ENCODE measurements around the gene ATXN3L. TPM values are rescaled to one million over a fixed set of nuclear protein-coding genes. Genes with fewer than 3 reads are reported as not detected.

Gene ATXN3L
- total RNA-seq, 1 experiment from 2014 or later = not detected

DNA sequence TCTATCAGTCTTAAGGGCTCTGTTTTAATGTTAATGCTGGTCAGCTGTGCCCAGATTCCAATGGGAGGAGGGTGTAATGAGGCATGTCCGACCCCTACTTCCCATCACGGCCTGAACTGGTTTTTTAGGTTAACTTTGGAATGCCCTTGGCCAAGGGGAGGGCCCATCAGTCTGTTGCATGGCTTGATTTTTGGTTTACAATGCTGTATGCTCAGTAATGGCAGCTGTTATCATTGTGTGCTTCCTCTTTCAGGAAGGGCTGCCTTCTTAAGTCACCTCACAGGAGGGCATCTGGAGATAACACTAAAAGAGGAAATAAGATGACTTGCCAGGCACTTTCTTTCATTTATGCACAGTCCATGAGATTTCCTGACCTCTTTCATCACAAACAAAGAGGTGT lies 36.3 kb downstream of the ATXN3L start:
- H3K9ac ChIP-seq (ENCODE audit: low read length) = no peak overlapping the region
- CTCF ChIA-PET = no interaction called here
- H3F3A ChIP-seq (ENCODE audit: low read length, unreplicated experiment) = no peaks in the 10 kb centered on the region
- POLR2A ChIA-PET (ENCODE audit: unreplicated experiment) = no interaction called here
- H3K79me2 ChIP-seq (ENCODE audit: low read length) = no peaks in the 10 kb centered on the region
- no peaks in the 10 kb centered on the region for H4K20me1 ChIP-seq (ENCODE audit: low read length)
- no peak overlapping the region for H3K27ac ChIP-seq (ENCODE audit: low read length)
- H3K9me3 ChIP-seq (ENCODE audit: low read length) = no peaks in the 10 kb centered on the region
- H3K4me2 ChIP-seq (ENCODE audit: low read length) = no peak overlapping the region
- H3K9me2 ChIP-seq (replicated peaks; ENCODE audit: low read length) = no peaks in the 10 kb centered on the region
- H2AFZ ChIP-seq (ENCODE audit: low read length) = no peak overlapping the region
- no peaks in the 10 kb centered on the region for H3K27me3 ChIP-seq (ENCODE audit: low read length)
- ATAC-seq = no peak
- TF ChIP-seq, protein P1, sequence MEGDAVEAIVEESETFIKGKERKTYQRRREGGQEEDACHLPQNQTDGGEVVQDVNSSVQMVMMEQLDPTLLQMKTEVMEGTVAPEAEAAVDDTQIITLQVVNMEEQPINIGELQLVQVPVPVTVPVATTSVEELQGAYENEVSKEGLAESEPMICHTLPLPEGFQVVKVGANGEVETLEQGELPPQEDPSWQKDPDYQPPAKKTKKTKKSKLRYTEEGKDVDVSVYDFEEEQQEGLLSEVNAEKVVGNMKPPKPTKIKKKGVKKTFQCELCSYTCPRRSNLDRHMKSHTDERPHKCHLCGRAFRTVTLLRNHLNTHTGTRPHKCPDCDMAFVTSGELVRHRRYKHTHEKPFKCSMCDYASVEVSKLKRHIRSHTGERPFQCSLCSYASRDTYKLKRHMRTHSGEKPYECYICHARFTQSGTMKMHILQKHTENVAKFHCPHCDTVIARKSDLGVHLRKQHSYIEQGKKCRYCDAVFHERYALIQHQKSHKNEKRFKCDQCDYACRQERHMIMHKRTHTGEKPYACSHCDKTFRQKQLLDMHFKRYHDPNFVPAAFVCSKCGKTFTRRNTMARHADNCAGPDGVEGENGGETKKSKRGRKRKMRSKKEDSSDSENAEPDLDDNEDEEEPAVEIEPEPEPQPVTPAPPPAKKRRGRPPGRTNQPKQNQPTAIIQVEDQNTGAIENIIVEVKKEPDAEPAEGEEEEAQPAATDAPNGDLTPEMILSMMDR (conservative IDR thresholded peaks at IDR 0.05; ENCODE audit: low read depth, low read length) = no peak
- no peak for TF ChIP-seq EZH2phosphoT487 (IDR thresholded peaks at IDR 0.05; ENCODE audit: borderline replicate concordance, low read length)
- TF ChIP-seq EZH2 (IDR thresholded peaks at IDR 0.05; ENCODE audit: low read length, unreplicated experiment) = no peak
- DNase-seq = no peak
- intact Hi-C loops (cut with micrococcal nuclease) = no loop called here
- no TSS peak for BruUV-seq (replicated peaks)
- peaks cover 8% of the 10 kb centered on the region; the same call in 1 of the 2 replicates for H3K4me1 ChIP-seq (ENCODE audit: insufficient read depth, low read length)
- no peak overlapping the region for H3K4me3 ChIP-seq (ENCODE audit: low read length)
- H3K36me3 ChIP-seq (ENCODE audit: low read depth, low read length) = no peaks in the 10 kb centered on the region

DNA sequence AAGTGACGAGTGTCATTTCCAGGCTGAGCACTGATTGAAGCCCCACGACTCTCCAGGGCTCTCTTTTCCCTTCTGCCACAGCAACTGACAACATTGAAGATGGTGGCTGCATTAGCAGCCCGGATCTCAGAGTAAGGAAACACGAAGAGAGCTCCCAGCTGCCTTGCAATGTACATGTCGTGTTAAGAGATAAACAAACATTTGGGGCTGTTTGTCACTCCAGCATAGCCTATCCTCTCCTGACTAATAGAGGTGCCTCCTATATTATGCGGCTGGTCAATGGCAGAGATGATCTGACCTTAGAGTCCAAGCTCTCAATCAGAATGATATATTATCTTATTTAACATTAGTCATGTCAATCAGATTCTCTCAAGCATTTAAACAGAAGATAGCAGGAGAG lies 38.6 kb downstream of the ATXN3L start:
- no TSS peak for BruUV-seq (replicated peaks)
- no peaks in the 10 kb centered on the region for H3K27me3 ChIP-seq (ENCODE audit: low read length)

DNA sequence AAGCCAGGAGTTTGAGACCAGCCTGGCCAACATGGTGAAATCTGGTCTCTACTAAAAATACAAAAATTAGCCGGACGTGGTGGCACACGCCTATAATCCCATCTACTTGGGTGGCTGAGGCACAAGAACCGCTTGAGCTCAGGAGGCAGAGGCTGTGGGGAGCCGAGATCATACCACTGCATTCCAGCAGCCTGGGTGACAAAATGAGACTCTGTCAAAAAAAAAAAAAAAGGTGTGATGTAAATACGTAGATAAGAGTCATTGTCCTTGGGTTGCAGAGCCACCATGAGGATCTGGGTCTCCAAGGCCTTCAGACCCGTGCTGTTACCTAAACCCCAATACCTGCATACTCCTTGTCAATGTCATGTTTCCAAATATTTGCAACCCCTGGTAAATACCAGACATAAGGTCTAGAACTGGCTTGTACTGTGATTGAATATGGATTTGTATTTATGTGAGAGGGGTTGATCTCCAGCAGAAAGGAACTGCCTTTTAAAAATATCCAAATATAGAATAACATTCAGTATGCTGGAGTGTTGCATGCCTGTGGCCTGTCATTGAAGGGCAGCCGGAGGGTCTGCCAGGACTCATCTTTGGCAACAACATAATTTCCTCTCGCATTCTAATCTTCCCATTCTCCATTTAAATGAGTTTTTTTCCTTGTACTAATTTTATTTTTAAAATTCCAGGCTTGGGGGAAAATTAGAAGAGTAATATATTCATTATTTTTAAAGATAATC lies 40.4 kb downstream of the ATXN3L start:
- no peak overlapping the region for H3K4me3 ChIP-seq (ENCODE audit: low read length)
- no peaks in the 10 kb centered on the region for H3F3A ChIP-seq (ENCODE audit: low read length, unreplicated experiment)
- no peak overlapping the region for H3K27ac ChIP-seq (ENCODE audit: low read length)
- ChIA-PET CTCF (no interaction called here), POLR2A (ENCODE audit: unreplicated experiment) (no interaction called here)
- no peak overlapping the region for H3K9ac ChIP-seq (ENCODE audit: low read length)
- H3K9me2 ChIP-seq (replicated peaks; ENCODE audit: low read length) = no peaks in the 10 kb centered on the region
- TF ChIP-seq EZH2 (IDR thresholded peaks at IDR 0.05; ENCODE audit: low read length, unreplicated experiment) (no peak), EZH2phosphoT487 (IDR thresholded peaks at IDR 0.05; ENCODE audit: borderline replicate concordance, low read length) (no peak)
- TF ChIP-seq, protein P1 (conservative IDR thresholded peaks at IDR 0.05; ENCODE audit: low read depth, low read length) = no peak
- ATAC-seq = no peak
- no peak for DNase-seq
- no peaks in the 10 kb centered on the region for H3K79me2 ChIP-seq (ENCODE audit: low read length)
- no peaks in the 10 kb centered on the region for H3K9me3 ChIP-seq (ENCODE audit: low read length)
- BruUV-seq (replicated peaks) = no TSS peak
- H4K20me1 ChIP-seq (ENCODE audit: low read length) = no peaks in the 10 kb centered on the region
- intact Hi-C loops (cut with micrococcal nuclease) = no loop called here
- H3K27me3 ChIP-seq (ENCODE audit: low read length) = no peaks in the 10 kb centered on the region
- H3K4me2 ChIP-seq (ENCODE audit: low read length) = no peak overlapping the region
- no peak overlapping the region for H2AFZ ChIP-seq (ENCODE audit: low read length)
- no peaks in the 10 kb centered on the region for H3K4me1 ChIP-seq (ENCODE audit: insufficient read depth, low read length)
- no peaks in the 10 kb centered on the region for H3K36me3 ChIP-seq (ENCODE audit: low read depth, low read length)

More for the DNA sequence above, 38.6 kb downstream of the ATXN3L start:
- POLR2A ChIA-PET (ENCODE audit: unreplicated experiment) = no interaction called here
- Histone ChIP-seq H3K9ac (ENCODE audit: low read length) (no peak overlapping the region), H2AFZ (ENCODE audit: low read length) (no peak overlapping the region), H3K9me3 (ENCODE audit: low read length) (no peaks in the 10 kb centered on the region), H3K79me2 (ENCODE audit: low read length) (no peaks in the 10 kb centered on the region), H3F3A (ENCODE audit: low read length, unreplicated experiment) (no peaks in the 10 kb centered on the region), H3K27ac (ENCODE audit: low read length) (no peak overlapping the region), H3K9me2 (replicated peaks; ENCODE audit: low read length) (no peaks in the 10 kb centered on the region), H4K20me1 (ENCODE audit: low read length) (no peaks in the 10 kb centered on the region), H3K4me3 (ENCODE audit: low read length) (no peak overlapping the region), H3K36me3 (ENCODE audit: low read depth, low read length) (no peaks in the 10 kb centered on the region), H3K4me1 (ENCODE audit: insufficient read depth, low read length) (no peaks in the 10 kb centered on the region), H3K4me2 (ENCODE audit: low read length) (no peak overlapping the region)
- no peak for DNase-seq
- ATAC-seq = no peak
- TF ChIP-seq EZH2phosphoT487 (IDR thresholded peaks at IDR 0.05; ENCODE audit: borderline replicate concordance, low read length) = no peak
- TF ChIP-seq, protein P1 (conservative IDR thresholded peaks at IDR 0.05; ENCODE audit: low read depth, low read length) = no peak
- TF ChIP-seq EZH2 (IDR thresholded peaks at IDR 0.05; ENCODE audit: low read length, unreplicated experiment) = no peak
- intact Hi-C loops (cut with micrococcal nuclease) = no loop called here
- CTCF ChIA-PET = no interaction called here

Data from PC-3 (cell line).